NCI-H187 treated with DMSO at 0.1 percent for 48 hours (cell line): ENCODE results near the gene HOXC9.

Experiments used
- DNase-seq: peaks from one replicate; lab custom pipeline; 2025; lab: John Stamatoyannopoulos, UW

The HOXC9 gene

DNA sequence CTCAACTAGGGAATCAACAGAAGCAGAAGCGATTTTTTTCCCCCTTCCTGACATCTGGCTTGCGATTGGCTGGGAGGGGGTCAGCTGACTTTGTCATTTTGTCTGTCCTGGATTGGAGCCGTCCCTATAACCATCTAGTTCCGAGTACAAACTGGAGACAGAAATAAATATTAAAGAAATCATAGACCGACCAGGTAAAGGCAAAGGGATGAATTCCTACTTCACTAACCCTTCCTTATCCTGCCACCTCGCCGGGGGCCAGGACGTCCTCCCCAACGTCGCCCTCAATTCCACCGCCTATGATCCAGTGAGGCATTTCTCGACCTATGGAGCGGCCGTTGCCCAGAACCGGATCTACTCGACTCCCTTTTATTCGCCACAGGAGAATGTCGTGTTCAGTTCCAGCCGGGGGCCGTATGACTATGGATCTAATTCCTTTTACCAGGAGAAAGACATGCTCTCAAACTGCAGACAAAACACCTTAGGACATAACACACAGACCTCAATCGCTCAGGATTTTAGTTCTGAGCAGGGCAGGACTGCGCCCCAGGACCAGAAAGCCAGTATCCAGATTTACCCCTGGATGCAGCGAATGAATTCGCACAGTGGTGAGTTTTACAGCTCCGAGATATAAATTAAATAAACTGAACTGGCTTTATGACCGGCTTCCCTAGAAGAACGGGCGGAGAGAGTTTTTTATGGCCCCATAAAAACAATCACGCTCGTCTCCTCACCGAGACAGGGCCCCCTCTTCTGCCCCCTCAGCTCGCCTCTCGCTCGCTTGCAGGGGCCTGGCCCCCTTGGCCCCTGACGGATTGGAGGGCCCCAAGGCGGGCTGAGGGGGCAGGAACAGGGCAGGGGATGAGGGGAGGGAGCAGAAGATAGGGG is 28.6 kb downstream of the HOXC9 start, which contains the start of gene HOXC6:
TSS of gene HOXC6 (plus strand) at position 127 of the 888 bp plus-strand sequence. CDS start at position 209, 82 bp downstream.
- no peak for DNase-seq

- DNase-seq: no peak
Observed at GRCh38 chr12:54029529-54030441, 29.8 kb downstream of the HOXC9 start.

DNA sequence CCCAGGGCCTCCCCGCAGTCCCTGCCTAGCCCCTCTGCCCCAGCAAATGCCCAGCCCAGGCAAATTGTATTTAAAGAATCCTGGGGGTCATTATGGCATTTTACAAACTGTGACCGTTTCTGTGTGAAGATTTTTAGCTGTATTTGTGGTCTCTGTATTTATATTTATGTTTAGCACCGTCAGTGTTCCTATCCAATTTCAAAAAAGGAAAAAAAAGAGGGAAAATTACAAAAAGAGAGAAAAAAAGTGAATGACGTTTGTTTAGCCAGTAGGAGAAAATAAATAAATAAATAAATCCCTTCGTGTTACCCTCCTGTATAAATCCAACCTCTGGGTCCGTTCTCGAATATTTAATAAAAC is 30.5 kb downstream of the HOXC9 start:
- DNase-seq: no peak

GRCh38 chr12:54030889-54031471 is 31.0 kb downstream of the HOXC9 start:
- DNase-seq: no peak

- DNase-seq: no peak
Observed at GRCh38 chr12:54031480-54031879, 31.5 kb downstream of the HOXC9 start.

DNA sequence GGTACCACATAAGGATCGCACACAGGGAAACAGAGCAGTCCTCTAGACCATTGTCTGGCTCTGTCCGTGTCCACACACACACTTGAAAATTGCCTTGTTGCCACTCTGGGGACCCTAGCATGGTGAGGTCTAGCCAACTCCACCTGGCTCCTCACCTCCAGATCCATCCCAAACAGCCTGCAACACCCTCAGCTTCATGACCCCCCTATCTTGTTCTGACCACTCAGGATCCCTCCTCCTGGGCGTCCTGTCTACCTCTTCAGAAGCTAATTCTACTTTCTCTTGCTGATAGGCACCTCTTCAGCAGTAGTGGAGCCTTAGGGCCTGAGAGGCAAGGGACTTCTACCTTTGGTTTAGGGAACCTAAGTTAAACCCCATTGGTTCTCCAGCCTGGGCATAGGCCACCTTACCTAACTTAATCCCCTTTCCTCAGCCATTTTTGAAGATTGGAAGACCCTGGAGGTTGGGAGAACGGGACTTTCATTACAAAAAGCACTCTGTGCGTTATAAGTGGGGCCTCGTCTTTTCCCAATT is 32.2 kb downstream of the HOXC9 start:
- no peak for DNase-seq

DNA sequence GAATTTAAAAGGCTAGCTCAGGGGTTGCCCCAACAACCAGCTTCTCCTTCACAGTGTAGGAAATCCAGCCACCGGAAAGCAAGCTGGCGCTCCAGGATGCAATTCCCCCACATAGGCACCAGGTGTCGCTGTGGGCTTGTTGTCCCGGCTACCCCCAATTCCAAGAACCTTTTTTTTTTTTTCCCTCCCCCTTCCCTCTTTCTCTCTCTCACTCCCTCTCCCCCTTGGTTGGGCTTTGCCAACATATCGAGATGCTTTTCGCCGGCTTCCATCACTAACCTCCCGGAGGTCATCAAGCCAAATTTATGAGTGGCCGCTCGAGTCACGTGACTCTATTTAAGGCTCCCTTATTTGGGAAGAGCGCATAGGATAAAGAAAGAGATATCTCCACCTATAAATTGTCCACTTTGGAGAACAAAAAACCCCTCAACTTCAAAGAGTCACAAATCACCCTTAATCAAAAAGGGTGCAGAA is 32.7 kb downstream of the HOXC9 start, which contains the start of gene HOXC5:
TSS of gene HOXC5 (plus strand) at position 424 of the 474 bp plus-strand sequence. CDS start 73 bp downstream, outside the sequence.
- peak; percentile 64 for DNase-seq

- no peak for DNase-seq
Observed at GRCh38 chr12:54033106-54033979, 33.4 kb downstream of the HOXC9 start.

DNA sequence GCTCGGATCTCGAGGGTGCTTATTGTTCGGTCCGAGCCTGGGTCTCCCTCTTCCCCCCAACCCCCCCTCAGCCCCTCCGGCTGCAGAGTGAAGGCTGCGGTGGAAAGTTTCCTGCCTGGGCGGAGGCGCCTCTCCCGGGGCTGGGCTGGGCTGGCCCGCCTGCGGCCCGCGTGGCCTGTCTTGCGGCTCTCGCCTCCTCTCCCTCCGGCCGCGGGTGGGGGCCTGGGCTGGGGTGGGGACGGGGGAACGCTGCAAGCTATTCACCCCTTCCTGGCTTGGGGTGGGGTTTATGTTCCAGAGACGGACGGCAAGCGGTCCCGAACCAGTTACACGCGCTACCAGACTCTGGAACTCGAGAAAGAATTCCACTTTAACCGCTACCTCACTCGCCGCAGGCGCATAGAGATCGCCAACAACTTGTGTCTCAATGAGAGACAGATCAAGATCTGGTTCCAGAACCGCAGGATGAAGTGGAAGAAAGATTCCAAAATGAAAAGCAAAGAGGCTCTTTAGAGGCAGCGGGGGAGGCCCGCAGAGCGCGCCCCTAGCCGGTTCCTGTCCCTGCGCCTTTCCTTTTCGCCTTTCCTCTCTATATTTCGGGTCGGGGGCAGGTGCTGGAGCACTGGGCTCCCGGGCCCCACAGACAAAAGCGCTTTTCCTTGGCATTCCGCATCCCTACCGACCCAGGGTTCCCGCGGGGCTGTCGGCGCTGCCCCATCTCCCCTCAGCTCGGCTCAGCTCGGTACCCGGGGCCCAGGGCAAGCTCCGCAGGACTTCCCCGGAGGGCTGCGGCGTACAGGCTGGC is 34.2 kb downstream of the HOXC9 start:
- DNase-seq: no peak

DNA sequence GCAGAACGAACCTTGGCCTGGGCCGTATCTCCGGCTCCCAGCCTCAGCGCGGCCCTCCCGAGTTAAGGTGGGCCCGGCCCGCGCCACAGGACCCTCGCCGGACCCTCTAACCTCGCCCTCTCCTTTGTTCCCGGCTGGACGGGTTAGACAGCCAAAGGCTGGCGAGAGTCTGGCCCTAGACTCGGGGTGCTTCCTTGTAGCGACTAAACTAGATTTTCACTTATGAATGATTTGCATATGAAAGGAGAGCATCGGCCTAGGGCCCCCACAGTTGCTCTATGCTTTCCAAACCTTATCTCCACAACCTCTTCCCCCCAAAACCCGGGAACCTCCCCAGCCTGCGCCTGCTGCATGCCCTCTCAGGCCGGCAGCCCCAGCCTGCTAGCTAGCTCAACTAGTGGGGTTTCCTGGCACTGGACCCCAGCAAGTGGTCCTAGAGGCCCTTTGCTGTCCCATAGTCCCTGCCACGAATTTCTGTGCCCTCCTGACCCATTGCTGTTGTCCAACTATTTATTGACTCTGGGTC is 34.9 kb downstream of the HOXC9 start:
- DNase-seq: no peak

GRCh38 chr12:54035568-54036264 is 35.8 kb downstream of the HOXC9 start:
- DNase-seq: no peak

DNA sequence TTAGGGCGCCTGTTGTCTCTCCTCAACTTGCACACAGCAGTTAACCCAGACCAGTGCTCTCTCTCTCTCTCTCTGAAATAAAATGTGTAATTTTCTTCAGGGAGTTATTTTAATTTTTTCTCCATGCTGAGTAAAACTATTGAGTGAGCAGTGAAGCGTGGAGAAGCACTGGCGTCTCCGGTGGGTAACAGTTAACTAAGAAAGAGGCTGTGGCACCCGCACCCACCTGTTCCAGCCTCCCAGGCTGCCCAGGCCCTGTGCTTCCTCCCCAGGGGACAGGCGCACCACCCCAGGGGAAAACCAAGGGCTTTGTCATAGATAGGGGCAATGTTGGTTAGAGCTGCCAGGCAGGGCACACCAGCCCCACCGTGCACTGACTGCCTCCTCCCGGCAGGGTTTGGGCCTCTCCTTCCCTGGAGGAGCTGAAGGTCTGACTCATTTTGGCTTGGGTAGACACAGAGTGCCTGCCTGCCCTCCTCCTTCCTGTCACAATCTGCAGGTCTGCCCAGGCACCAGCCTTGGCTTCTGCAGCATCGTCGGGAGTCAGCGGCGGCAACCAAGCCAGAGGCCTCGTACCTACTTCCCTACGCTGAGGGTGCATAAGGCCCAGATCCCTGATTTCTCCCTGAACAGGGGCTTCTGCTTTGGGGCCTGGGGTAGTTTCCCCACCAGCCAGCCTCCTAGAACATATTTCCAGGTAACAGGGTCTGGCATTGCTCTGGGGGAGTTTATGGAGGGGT is 36.8 kb downstream of the HOXC9 start:
- peak; percentile 61 for DNase-seq

DNA sequence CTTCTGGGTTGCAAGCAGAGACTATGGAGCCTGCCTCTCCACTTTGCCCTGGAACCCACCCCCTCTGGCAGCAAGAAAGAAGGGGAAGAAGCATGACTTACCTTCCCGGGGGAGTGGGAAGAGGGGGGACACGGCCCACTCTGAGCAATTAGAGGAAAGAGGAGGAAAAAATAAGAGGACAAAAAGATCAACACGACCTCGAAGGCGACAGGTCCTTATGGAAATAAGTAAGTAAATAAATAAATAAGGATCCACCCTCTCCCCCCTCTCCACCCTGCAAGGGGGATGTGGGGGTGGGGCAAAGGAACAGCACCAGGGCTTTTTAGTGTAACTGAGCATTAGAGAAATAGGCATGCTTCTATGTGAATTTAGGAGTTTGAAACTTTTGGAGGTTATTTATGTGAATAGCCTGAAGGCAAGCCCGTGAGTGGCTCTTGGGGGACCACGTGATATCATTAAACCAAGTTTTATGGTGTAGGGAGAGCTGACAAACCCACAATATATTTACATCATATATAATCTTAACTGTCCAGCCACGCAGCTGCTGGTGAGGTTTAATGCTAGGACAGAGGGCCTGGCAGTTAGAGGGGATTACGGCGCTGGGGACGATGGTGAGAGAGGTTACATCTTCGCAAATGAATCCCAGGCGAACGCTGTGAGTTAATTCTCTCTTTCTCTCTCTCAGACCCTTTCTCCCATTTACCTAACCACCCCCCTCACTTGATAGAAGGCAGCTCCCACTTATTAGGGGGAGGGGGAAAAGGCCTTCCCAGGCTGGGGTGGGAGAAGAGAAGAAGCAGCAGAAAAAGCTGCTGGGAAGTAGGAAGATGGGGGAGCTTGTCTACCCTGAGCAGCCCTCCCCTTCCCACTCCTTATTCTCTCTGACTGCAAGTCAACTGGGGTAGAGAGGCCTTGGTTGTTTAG is 37.7 kb downstream of the HOXC9 start:
- DNase-seq: no peak

GRCh38 chr12:54038284-54038870 is 38.4 kb downstream of the HOXC9 start:
- no peak for DNase-seq

- no peak for DNase-seq
Observed at GRCh38 chr12:54038871-54039414, 39.0 kb downstream of the HOXC9 start.

DNA sequence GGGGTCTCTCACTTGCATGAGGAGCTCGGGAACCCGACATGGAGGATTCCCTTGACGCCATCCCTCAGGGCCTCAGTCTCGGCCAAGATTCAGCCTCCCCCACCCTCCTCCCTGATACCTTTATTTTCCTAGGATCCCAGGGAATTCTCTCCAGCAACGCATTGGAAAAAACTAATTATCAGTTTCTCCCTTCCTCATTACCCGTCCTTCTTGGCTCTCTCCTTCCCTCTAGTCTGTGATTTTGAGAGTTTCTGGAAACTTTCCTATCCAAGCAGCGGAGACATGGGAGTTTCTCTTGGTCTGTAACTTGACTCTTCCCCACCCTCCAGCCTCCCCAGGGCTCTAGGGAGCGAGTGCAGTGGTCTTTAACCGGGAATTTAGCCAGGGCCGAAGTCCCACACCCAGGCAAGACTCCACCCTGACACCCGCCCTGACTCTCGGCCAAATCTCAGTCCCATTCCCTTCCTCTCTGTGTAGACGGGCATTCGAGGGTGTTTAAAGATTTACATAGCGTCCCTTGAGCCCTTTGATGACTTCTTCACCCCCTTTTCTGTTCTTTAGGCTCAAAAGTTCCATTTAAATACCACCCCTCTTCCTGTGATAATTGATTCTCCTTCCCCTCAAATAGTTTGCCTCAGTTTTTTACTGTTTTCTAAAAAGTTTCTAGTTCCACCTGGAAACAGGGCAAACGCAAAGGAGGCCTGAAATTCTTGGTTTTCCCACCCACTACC is 39.6 kb downstream of the HOXC9 start:
- DNase-seq: no peak
